Measurements from ENCODE around the gene L3MBTL2.
"Not testable (repeated sequence)": the region's sequence is repeated elsewhere in the genome, so short reads cannot be mapped to it uniquely, and the experiment has no call there.

L3MBTL2 gene

GRCh38 chr22:41204992-41205900 is at the start of gene L3MBTL2:
L3MBTL2 (plus strand) TSS chr22:41205312; CDS start chr22:41205363, 51 bp downstream.
- DNase-seq (ENCODE audit: low read depth), result peak; percentile 90

GRCh38 chr22:41157083-41157482 is 48.0 kb upstream of the L3MBTL2 start:
- no peak for DNase-seq (ENCODE audit: low read depth)

- DNase-seq (ENCODE audit: low read depth), result no peak
Measured at GRCh38 chr22:41169157-41169556, 36.0 kb upstream of the L3MBTL2 start.

DNA sequence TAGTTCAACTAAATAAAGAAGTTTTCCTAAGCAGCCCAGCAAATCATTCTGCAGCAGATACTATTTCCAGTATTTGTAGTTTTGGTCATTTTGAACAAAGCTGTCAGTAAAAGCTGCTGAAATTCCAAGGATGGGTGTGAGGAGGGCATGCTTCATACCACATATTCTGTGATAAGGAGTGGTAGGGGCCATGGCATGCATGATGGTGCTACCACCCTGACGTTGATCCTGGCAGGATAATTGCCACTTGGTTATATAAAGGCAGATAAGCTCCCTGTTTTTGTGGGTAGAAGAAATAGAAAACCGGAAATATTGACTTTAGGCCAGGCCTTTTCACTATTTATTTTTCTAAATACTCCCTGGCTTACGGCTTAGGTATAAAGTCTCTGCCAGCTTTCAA is 33.1 kb upstream of the L3MBTL2 start:
- DNase-seq (ENCODE audit: low read depth), result no peak

DNA sequence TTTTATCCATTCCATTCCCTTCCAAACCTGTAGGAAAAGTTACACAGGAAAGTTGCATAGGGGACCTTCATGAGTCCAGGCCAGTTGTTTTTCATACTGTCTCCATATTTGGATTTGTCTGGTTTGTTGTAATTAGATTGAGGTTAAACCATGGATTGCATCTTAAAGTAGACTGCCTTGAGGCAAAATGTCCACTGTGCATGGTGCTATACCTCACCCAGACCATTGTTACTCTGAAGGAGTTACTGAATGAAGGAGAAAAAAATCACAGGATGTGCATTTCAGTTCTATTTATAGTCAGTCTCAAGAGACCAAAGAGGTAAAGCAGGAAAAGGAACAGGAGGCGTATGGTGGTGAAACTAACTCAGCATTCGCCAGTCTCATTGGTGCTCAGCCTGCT is 29.6 kb upstream of the L3MBTL2 start:
- no peak for DNase-seq (ENCODE audit: low read depth)

- DNase-seq (ENCODE audit: low read depth), result no peak
Measured at GRCh38 chr22:41177040-41177621, 28.0 kb upstream of the L3MBTL2 start.

- peak; percentile 53 for DNase-seq (ENCODE audit: low read depth)
Measured at GRCh38 chr22:41177622-41178424, 27.3 kb upstream of the L3MBTL2 start.

- no peak for DNase-seq (ENCODE audit: low read depth)
Measured at GRCh38 chr22:41178425-41178975, 26.6 kb upstream of the L3MBTL2 start.

DNA sequence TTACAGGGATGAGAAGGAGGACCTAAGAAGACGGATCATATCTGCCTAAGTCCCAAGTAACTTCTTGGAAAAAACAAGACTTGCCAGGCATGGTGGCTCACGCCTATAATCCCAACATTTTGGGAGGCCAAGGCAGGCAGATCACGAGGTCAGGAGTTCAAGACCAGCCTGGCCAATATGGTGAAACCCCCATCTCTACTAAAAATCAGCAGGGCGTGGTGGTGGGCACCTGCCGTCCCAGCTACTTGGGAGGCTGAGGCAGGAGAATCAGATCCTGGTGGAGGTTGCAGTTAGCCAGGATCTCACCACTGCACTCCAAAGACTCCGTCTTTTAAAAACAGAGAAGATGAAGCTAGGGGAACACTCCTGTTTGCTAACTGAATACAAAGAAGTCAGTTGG is 24.8 kb upstream of the L3MBTL2 start:
- DNase-seq (ENCODE audit: low read depth), result not testable (repeated sequence)

DNA sequence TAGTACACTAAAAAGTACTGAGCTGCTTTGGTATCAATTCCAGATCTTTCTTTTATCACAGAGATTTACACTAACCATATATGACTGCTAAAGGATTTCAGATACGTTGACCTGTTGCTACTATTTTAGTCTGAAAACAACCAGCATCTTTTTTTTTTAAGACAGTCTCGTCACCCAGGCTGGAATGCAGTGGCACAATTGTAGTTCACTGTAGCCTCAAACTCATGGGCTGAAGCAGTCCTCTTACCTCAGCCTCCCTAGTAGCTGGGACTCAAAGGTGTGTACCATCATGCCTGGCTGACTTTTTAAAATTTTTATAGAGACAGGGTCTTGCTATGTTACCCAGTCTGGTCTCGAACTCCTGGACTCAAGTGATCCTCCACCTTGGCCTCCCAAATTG is 24.2 kb upstream of the L3MBTL2 start:
- DNase-seq (ENCODE audit: low read depth), result no peak

GRCh38 chr22:41181349-41182241 is 23.5 kb upstream of the L3MBTL2 start:
- peak; percentile 65 for DNase-seq (ENCODE audit: low read depth)

- DNase-seq (ENCODE audit: low read depth), result no peak
Measured at GRCh38 chr22:41184679-41185078, 20.4 kb upstream of the L3MBTL2 start.

- DNase-seq (ENCODE audit: low read depth), result no peak
Measured at GRCh38 chr22:41191467-41191866, 13.6 kb upstream of the L3MBTL2 start.

- no peak for DNase-seq (ENCODE audit: low read depth)
Measured at GRCh38 chr22:41193829-41194228, 11.3 kb upstream of the L3MBTL2 start.

DNA sequence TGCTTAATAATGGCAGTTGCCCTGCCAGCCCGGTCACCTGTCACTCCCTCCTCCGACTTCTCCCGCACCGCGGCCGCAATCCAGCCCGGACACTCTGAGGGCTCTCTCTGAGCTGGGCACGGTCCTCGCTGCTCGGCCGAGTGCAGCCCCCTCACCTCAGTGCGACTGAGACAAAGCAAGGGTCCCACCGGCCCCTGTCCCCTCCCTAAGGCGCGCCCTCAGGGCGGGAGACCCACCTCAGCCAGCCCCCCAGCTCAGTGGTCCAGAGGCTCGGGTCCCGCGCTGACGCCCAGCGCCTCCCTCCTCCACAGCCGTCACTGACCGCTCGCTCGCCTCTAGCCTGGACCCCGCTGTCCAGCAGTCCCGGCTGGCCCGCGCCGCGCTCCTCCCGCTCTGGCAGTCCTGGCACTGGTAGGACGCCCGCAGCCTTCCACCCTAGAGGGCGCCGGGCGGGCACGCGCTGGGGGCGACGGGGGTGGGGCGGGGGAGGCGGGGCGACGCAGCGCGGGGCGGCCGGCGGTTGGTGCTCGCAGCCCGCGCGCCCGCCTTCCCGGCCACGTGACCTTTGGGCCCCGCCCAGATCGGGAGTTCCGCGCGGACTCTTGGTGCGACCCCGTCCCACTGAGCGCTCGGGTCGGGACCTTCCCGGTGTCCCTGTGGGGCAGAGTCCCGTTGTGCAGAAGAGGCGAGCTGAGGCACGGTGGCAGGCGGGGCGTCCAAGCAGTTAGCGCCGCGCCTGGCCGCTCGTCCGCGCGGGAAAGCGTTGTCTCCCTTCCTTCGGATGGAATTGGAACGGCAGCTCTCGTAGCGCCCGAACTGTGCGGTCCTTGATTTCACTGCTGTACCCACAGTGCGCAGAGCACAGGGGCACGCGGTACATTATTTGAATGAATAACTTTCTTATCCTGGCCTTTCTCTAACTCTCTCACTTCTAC is 7.8 kb upstream of the L3MBTL2 start:
- peak; percentile 45 for DNase-seq (ENCODE audit: low read depth)

GRCh38 chr22:41198027-41198580 is 7.0 kb upstream of the L3MBTL2 start:
- no peak for DNase-seq (ENCODE audit: low read depth)

- no peak for DNase-seq (ENCODE audit: low read depth)
Measured at GRCh38 chr22:41201141-41201540, 4.0 kb upstream of the L3MBTL2 start.

- DNase-seq (ENCODE audit: low read depth), result no peak
Measured at GRCh38 chr22:41203118-41203517, 2.0 kb upstream of the L3MBTL2 start.

- no peak for DNase-seq (ENCODE audit: low read depth)
Measured at GRCh38 chr22:41204066-41204465, 1.0 kb upstream of the L3MBTL2 start.

- DNase-seq (ENCODE audit: low read depth), result no peak
Measured at GRCh38 chr22:41206719-41207118, 1.6 kb downstream of the L3MBTL2 start.

All from fibroblast of gingiva (primary cell).